ENCODE results near the gene GATA5. TPM values are rescaled to one million over a fixed set of nuclear protein-coding genes. Genes with fewer than 3 reads are reported as not detected.

GATA5 gene
- polyA plus RNA-seq, 1 of the 3 experiments (the other 2 are of a cell fraction), result not detected

GRCh38 chr20:62469352-62469751, 6.4 kb downstream of the GATA5 start:
- Histone ChIP-seq H3K4me3 (ENCODE audit: low read depth in 2 of 2, low read length in 1 of 2) (no peak overlapping the region), H3K9ac (no peak overlapping the region), H3F3A (replicated peaks; ENCODE audit: insufficient read depth) (no peaks in the 10 kb centered on the region), H3K36me3 (replicated peaks in 1 of 2; ENCODE audit: control insufficient read depth in 1 of 2, insufficient read depth in 2 of 2, low read length in 1 of 2) (no peaks in the 10 kb centered on the region), H3K9me2 (no peaks in the 10 kb centered on the region), H3K4me1 (ENCODE audit: control insufficient read depth in 1 of 2, insufficient read depth in 2 of 2, low read depth in 1 of 2, low read length in 1 of 2) (no peaks in the 10 kb centered on the region), H2AFZ (ENCODE audit: low read depth) (no peak overlapping the region), H3K9me3 (no peaks in the 10 kb centered on the region), H3K79me2 (ENCODE audit: insufficient read depth) (no peaks in the 10 kb centered on the region), H4K20me1 (ENCODE audit: insufficient read depth) (no peaks in the 10 kb centered on the region), H3K27me3 (ENCODE audit: insufficient read depth) (peaks cover 13% of the 10 kb centered on the region; the same call in 1 of the 2 replicates), H3K4me2 (no peak overlapping the region), H3K27ac (ENCODE audit: low read depth in 2 of 2, low read length in 1 of 2) (no peak overlapping the region)
- TF ChIP-seq RAD21 (IDR thresholded peaks at IDR 0.05; ENCODE audit: low read length) (no peak), EP300 (IDR thresholded peaks at IDR 0.05; ENCODE audit: borderline replicate concordance in 1 of 2, low read depth in 1 of 2, low read length in 1 of 2) (no peak), TEAD4 (IDR thresholded peaks at IDR 0.05; ENCODE audit: borderline replicate concordance, insufficient read depth) (no peak), RCOR1 (IDR thresholded peaks at IDR 0.05; ENCODE audit: low read length) (no peak), ELF1 (IDR thresholded peaks at IDR 0.05) (no peak), FOXM1 (IDR thresholded peaks at IDR 0.05; ENCODE audit: low read depth) (no peak), MAX (IDR thresholded peaks at IDR 0.05; ENCODE audit: low read depth) (no peak), PBX3 (IDR thresholded peaks at IDR 0.05) (no peak)
- ChIA-PET POLR2A (no interaction called here), CTCF (no interaction called here)
- DNase-seq, result no peak
- WGBS (ENCODE audit: low lambda C conversion rate), result 36% methylated on average over 5 of the region's 17 CpGs

- Histone ChIP-seq H2AFZ (ENCODE audit: low read depth) (no peak overlapping the region), H3K27ac (ENCODE audit: low read depth in 2 of 2, low read length in 1 of 2) (no peak overlapping the region), H3K27me3 (ENCODE audit: insufficient read depth) (no peaks in the 10 kb centered on the region), H3K9ac (no peak overlapping the region), H3K4me2 (no peak overlapping the region), H3F3A (replicated peaks; ENCODE audit: insufficient read depth) (no peaks in the 10 kb centered on the region), H3K4me1 (ENCODE audit: control insufficient read depth in 1 of 2, insufficient read depth in 2 of 2, low read depth in 1 of 2, low read length in 1 of 2) (no peaks in the 10 kb centered on the region), H3K9me3 (no peaks in the 10 kb centered on the region), H4K20me1 (ENCODE audit: insufficient read depth) (no peaks in the 10 kb centered on the region), H3K9me2 (no peaks in the 10 kb centered on the region), H3K79me2 (ENCODE audit: insufficient read depth) (no peaks in the 10 kb centered on the region), H3K36me3 (replicated peaks in 1 of 2; ENCODE audit: control insufficient read depth in 1 of 2, insufficient read depth in 2 of 2, low read length in 1 of 2) (no peaks in the 10 kb centered on the region), H3K4me3 (ENCODE audit: low read depth in 2 of 2, low read length in 1 of 2) (no peak overlapping the region)
- 35% methylated on average over 4 of the region's 19 CpGs for WGBS (ENCODE audit: low lambda C conversion rate)
- DNase-seq, result no peak
- ChIA-PET POLR2A (no interaction called here), CTCF (interaction anchor here (1.1 kb wide), 1 partner anchor 30 kb away, joined by 5 read pairs; no protein-coding TSS in a partner anchor)
- TF ChIP-seq MEF2A (IDR thresholded peaks at IDR 0.05; ENCODE audit: borderline replicate concordance, low read depth) (no peak), YY1 (IDR thresholded peaks at IDR 0.05; ENCODE audit: low read depth) (no peak), FOXJ3 (CRISPR knock-in tag; IDR thresholded peaks at IDR 0.05) (no peak), EZH2phosphoT487 (IDR thresholded peaks at IDR 0.05; ENCODE audit: borderline replicate concordance, low read depth) (no peak), TAF1 (IDR thresholded peaks at IDR 0.05; ENCODE audit: borderline replicate concordance, low read depth, low read length) (no peak), IRF3 (IDR thresholded peaks at IDR 0.05; ENCODE audit: low read depth, low read length) (no peak), RFX5 (IDR thresholded peaks at IDR 0.05; ENCODE audit: low read length) (no peak), GATA2 (CRISPR knock-in tag; IDR thresholded peaks at IDR 0.05) (no peak), USF2 (IDR thresholded peaks at IDR 0.05; ENCODE audit: borderline replicate concordance, low read depth, low read length) (no peak), REST (IDR thresholded peaks at IDR 0.05; ENCODE audit: low read depth, low read length) (no peak), FOSL2 (IDR thresholded peaks at IDR 0.05; ENCODE audit: borderline replicate concordance, low read depth) (no peak), RAD21 (IDR thresholded peaks at IDR 0.05; ENCODE audit: low read length) (no peak), MXI1 (IDR thresholded peaks at IDR 0.05; ENCODE audit: low read depth, low read length) (no peak), MAX (IDR thresholded peaks at IDR 0.05; ENCODE audit: low read depth) (no peak), JUND (IDR thresholded peaks at IDR 0.05) (no peak)
Observed at GRCh38 chr20:62466806-62467537, 8.8 kb downstream of the GATA5 start.
